Measurements from ENCODE around the gene UQCRFS1.
"Not testable (repeated sequence)": the region's sequence is repeated elsewhere in the genome, so short reads cannot be mapped to it uniquely, and the experiment has no call there.

Gene UQCRFS1

GRCh38 chr19:29207403-29208187 lies 5.4 kb downstream of the UQCRFS1 start:
- H3K4me2 ChIP-seq (ENCODE audit: low read length, poor library complexity, severe bottlenecking); H3K4ac ChIP-seq (ENCODE audit: low read depth in 1 of 2, low read length in 2 of 2); H4K91ac ChIP-seq (ENCODE audit: low read length); H3K14ac ChIP-seq (ENCODE audit: low read length in 2 of 2); H4K8ac ChIP-seq (ENCODE audit: low read length); H3K9ac ChIP-seq (ENCODE audit: low read length); H3K4me1 ChIP-seq (ENCODE audit: control insufficient read depth, insufficient read depth, low read depth, low read length); H2BK5ac ChIP-seq (ENCODE audit: low read depth, low read length, poor library complexity, severe bottlenecking); DNase-seq; H2BK120ac ChIP-seq (ENCODE audit: low read depth, low read length); H2BK15ac ChIP-seq (ENCODE audit: low read depth, poor library complexity, severe bottlenecking); H2BK12ac ChIP-seq (ENCODE audit: low read length in 2 of 2); H3K27me3 ChIP-seq (ENCODE audit: control insufficient read depth in 1 of 2, insufficient read depth in 1 of 2, low read length in 2 of 2); H3K23ac ChIP-seq (ENCODE audit: low read length in 2 of 2); H3K18ac ChIP-seq (ENCODE audit: low read depth in 1 of 2, low read length in 2 of 2); H2AK5ac ChIP-seq (ENCODE audit: low read length, severe bottlenecking); H3K4me3 ChIP-seq (ENCODE audit: insufficient read depth in 1 of 2, low read depth in 1 of 2, low read length in 2 of 2); H3K27ac ChIP-seq (ENCODE audit: low read length, poor library complexity, severe bottlenecking); H3K9me3 ChIP-seq (ENCODE audit: control insufficient read depth, low read length); H2AFZ ChIP-seq (ENCODE audit: low read depth, low read length): not testable (repeated sequence)
- 98% methylated on average over 11 of the region's 14 CpGs for WGBS
- H3K36me3 ChIP-seq (ENCODE audit: control insufficient read depth in 1 of 2, insufficient read depth in 2 of 2, low read depth in 1 of 2, low read length in 2 of 2), result peaks cover 3 to 32% of the 10 kb centered on the region in 2 experiments
- H3K79me1 ChIP-seq (replicated peaks; ENCODE audit: low read length, poor library complexity, severe bottlenecking), result peaks cover 16% of the 10 kb centered on the region

GRCh38 chr19:29206453-29206852 lies 6.5 kb downstream of the UQCRFS1 start:
- H3K9me3 ChIP-seq (ENCODE audit: control insufficient read depth, low read length), result no peaks in the 10 kb centered on the region
- no peak overlapping the region for H4K8ac ChIP-seq (ENCODE audit: low read length)
- no peak overlapping the region for H2AK5ac ChIP-seq (ENCODE audit: low read length, severe bottlenecking)
- no peak overlapping the region for H2AFZ ChIP-seq (ENCODE audit: low read depth, low read length)
- no peak overlapping the region for H2BK15ac ChIP-seq (ENCODE audit: low read depth, poor library complexity, severe bottlenecking)
- H3K36me3 ChIP-seq (ENCODE audit: control insufficient read depth in 1 of 2, insufficient read depth in 2 of 2, low read depth in 1 of 2, low read length in 2 of 2), result peaks cover 3 to 32% of the 10 kb centered on the region in 2 experiments
- H4K91ac ChIP-seq (ENCODE audit: low read length), result no peak overlapping the region
- 77% methylated on average over 3 of the region's 3 CpGs for WGBS
- no peak overlapping the region for H3K18ac ChIP-seq (ENCODE audit: low read depth in 1 of 2, low read length in 2 of 2)
- no peaks in the 10 kb centered on the region for H3K4me1 ChIP-seq (ENCODE audit: control insufficient read depth, insufficient read depth, low read depth, low read length)
- no peak overlapping the region for H3K9ac ChIP-seq (ENCODE audit: low read length)
- H3K79me1 ChIP-seq (replicated peaks; ENCODE audit: low read length, poor library complexity, severe bottlenecking), result peaks cover 17% of the 10 kb centered on the region
- H2BK120ac ChIP-seq (ENCODE audit: low read depth, low read length), result no peak overlapping the region
- no peak overlapping the region for H3K23ac ChIP-seq (ENCODE audit: low read length in 2 of 2)
- H3K4me3 ChIP-seq (ENCODE audit: insufficient read depth in 1 of 2, low read depth in 1 of 2, low read length in 2 of 2), result no peak overlapping the region
- no peaks in the 10 kb centered on the region for H3K27me3 ChIP-seq (ENCODE audit: control insufficient read depth in 1 of 2, insufficient read depth in 1 of 2, low read length in 2 of 2)
- no peak overlapping the region for H3K4me2 ChIP-seq (ENCODE audit: low read length, poor library complexity, severe bottlenecking)
- H2BK5ac ChIP-seq (ENCODE audit: low read depth, low read length, poor library complexity, severe bottlenecking), result no peak overlapping the region
- no peak overlapping the region for H3K4ac ChIP-seq (ENCODE audit: low read depth in 1 of 2, low read length in 2 of 2)
- H2BK12ac ChIP-seq (ENCODE audit: low read length in 2 of 2), result no peak overlapping the region
- no peak overlapping the region for H3K14ac ChIP-seq (ENCODE audit: low read length in 2 of 2)
- no peak for DNase-seq
- H3K27ac ChIP-seq (ENCODE audit: low read length, poor library complexity, severe bottlenecking), result no peak overlapping the region

- H2AK5ac ChIP-seq (ENCODE audit: low read length, severe bottlenecking), result no peak overlapping the region
- H3K27me3 ChIP-seq (ENCODE audit: control insufficient read depth in 1 of 2, insufficient read depth in 1 of 2, low read length in 2 of 2), result no peaks in the 10 kb centered on the region
- H3K4ac ChIP-seq (ENCODE audit: low read depth in 1 of 2, low read length in 2 of 2), result no peak overlapping the region
- H4K8ac ChIP-seq (ENCODE audit: low read length), result no peak overlapping the region
- H3K27ac ChIP-seq (ENCODE audit: low read length, poor library complexity, severe bottlenecking), result no peak overlapping the region
- no peaks in the 10 kb centered on the region for H3K4me1 ChIP-seq (ENCODE audit: control insufficient read depth, insufficient read depth, low read depth, low read length)
- no peak overlapping the region for H3K23ac ChIP-seq (ENCODE audit: low read length in 2 of 2)
- H2BK12ac ChIP-seq (ENCODE audit: low read length in 2 of 2), result no peak overlapping the region
- WGBS, result 100% methylated on average over 2 of the region's 2 CpGs
- peaks cover 3 to 28% of the 10 kb centered on the region in 2 experiments for H3K36me3 ChIP-seq (ENCODE audit: control insufficient read depth in 1 of 2, insufficient read depth in 2 of 2, low read depth in 1 of 2, low read length in 2 of 2)
- H3K9ac ChIP-seq (ENCODE audit: low read length), result no peak overlapping the region
- no peak for DNase-seq
- no peak overlapping the region for H3K4me3 ChIP-seq (ENCODE audit: insufficient read depth in 1 of 2, low read depth in 1 of 2, low read length in 2 of 2)
- no peak overlapping the region for H3K4me2 ChIP-seq (ENCODE audit: low read length, poor library complexity, severe bottlenecking)
- H3K18ac ChIP-seq (ENCODE audit: low read depth in 1 of 2, low read length in 2 of 2), result no peak overlapping the region
- no peaks in the 10 kb centered on the region for H3K9me3 ChIP-seq (ENCODE audit: control insufficient read depth, low read length)
- H2BK120ac ChIP-seq (ENCODE audit: low read depth, low read length), result no peak overlapping the region
- no peak overlapping the region for H2BK5ac ChIP-seq (ENCODE audit: low read depth, low read length, poor library complexity, severe bottlenecking)
- no peak overlapping the region for H3K14ac ChIP-seq (ENCODE audit: low read length in 2 of 2)
- H4K91ac ChIP-seq (ENCODE audit: low read length), result no peak overlapping the region
- no peak overlapping the region for H2AFZ ChIP-seq (ENCODE audit: low read depth, low read length)
- peaks cover 17% of the 10 kb centered on the region for H3K79me1 ChIP-seq (replicated peaks; ENCODE audit: low read length, poor library complexity, severe bottlenecking)
- H2BK15ac ChIP-seq (ENCODE audit: low read depth, poor library complexity, severe bottlenecking), result no peak overlapping the region
Observed at GRCh38 chr19:29202281-29202680, 10.7 kb downstream of the UQCRFS1 start.

- H3K79me1 ChIP-seq (replicated peaks; ENCODE audit: low read length, poor library complexity, severe bottlenecking), result peaks cover 17% of the 10 kb centered on the region
- H4K8ac ChIP-seq (ENCODE audit: low read length), result no peak overlapping the region
- H3K4ac ChIP-seq (ENCODE audit: low read depth in 1 of 2, low read length in 2 of 2), result no peak overlapping the region
- H4K91ac ChIP-seq (ENCODE audit: low read length), result no peak overlapping the region
- H3K36me3 ChIP-seq (ENCODE audit: control insufficient read depth in 1 of 2, insufficient read depth in 2 of 2, low read depth in 1 of 2, low read length in 2 of 2), result peaks cover 3 to 24% of the 10 kb centered on the region in 2 experiments
- H2BK15ac ChIP-seq (ENCODE audit: low read depth, poor library complexity, severe bottlenecking), result no peak overlapping the region
- no peak overlapping the region for H2BK5ac ChIP-seq (ENCODE audit: low read depth, low read length, poor library complexity, severe bottlenecking)
- no peaks in the 10 kb centered on the region for H3K9me3 ChIP-seq (ENCODE audit: control insufficient read depth, low read length)
- WGBS, result 81% methylated on average over 2 of the region's 2 CpGs
- no peaks in the 10 kb centered on the region for H3K27me3 ChIP-seq (ENCODE audit: control insufficient read depth in 1 of 2, insufficient read depth in 1 of 2, low read length in 2 of 2)
- H2AFZ ChIP-seq (ENCODE audit: low read depth, low read length), result no peak overlapping the region
- H2BK120ac ChIP-seq (ENCODE audit: low read depth, low read length), result no peak overlapping the region
- no peak overlapping the region for H3K27ac ChIP-seq (ENCODE audit: low read length, poor library complexity, severe bottlenecking)
- no peak overlapping the region for H2BK12ac ChIP-seq (ENCODE audit: low read length in 2 of 2)
- no peak overlapping the region for H3K4me3 ChIP-seq (ENCODE audit: insufficient read depth in 1 of 2, low read depth in 1 of 2, low read length in 2 of 2)
- H3K18ac ChIP-seq (ENCODE audit: low read depth in 1 of 2, low read length in 2 of 2), result no peak overlapping the region
- no peak overlapping the region for H3K9ac ChIP-seq (ENCODE audit: low read length)
- no peak overlapping the region for H3K23ac ChIP-seq (ENCODE audit: low read length in 2 of 2)
- no peak for DNase-seq
- no peak overlapping the region for H2AK5ac ChIP-seq (ENCODE audit: low read length, severe bottlenecking)
- no peak overlapping the region for H3K4me2 ChIP-seq (ENCODE audit: low read length, poor library complexity, severe bottlenecking)
- no peaks in the 10 kb centered on the region for H3K4me1 ChIP-seq (ENCODE audit: control insufficient read depth, insufficient read depth, low read depth, low read length)
- H3K14ac ChIP-seq (ENCODE audit: low read length in 2 of 2), result no peak overlapping the region
Observed at GRCh38 chr19:29201855-29202254, 11.1 kb downstream of the UQCRFS1 start.
